GM03348 (cell line): ENCODE measurements around the gene PRMT2.
A peak's percentile ranks its signal among the peaks of the same experiment; 100 is the strongest.

Experiments used
- DNase-seq: peaks from one replicate; pipeline ENCODE4 v3.0.0; 2012; ENCODE audit warnings: low spot score

PRMT2 gene

DNA sequence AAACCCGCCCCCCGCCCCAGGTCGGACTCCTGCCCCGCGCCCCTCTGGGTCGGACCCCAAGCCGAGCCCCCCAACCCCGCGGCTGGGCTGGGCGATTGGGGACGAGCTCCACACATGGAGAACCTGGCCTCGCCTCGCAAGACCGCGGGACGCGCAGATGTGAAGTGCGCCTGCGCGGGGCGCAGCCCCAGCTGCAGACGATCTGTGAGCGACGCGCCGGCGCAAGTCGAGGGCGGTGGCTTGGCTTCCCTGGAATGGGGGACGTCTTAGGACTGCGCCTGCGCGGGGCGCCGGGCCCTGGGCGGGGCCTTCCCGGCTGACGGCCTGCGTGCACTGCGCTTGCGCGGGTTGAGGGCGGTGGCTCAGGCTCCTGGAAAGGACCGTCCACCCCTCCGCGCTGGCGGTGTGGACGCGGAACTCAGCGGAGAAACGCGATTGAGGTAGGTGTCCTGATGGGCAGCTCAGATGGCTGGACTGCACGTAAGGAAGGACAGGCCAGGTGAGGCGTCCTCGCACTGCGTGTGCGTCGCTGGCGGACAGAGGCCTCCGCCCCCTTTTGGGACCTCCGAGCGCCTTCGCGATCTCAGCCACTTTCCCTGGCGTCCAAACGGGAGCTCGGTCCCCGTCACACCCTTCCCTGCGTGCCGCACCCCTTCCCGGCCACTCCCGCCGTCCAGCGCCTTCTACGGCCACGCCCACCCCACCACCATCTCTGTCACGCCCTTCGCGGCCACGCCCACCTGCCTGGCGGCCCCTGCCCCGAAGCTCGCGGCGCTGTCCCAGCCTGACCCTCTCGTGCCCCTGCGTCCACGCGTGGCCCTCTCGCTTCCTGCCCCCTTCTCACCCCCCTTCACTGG, at the start of gene PRMT2:
Gene PRMT2, plus strand, starts transcription at position 351 of the 857 bp plus-strand sequence. CDS start 1,278 bp downstream, outside the sequence.
- DNase-seq, result peak; percentile 100

- DNase-seq, result no peak
Observed at GRCh38 chr21:46594276-46594675, 41.2 kb upstream of the PRMT2 start.

GRCh38 chr21:46596201-46596600, 39.3 kb upstream of the PRMT2 start:
- DNase-seq, result no peak

GRCh38 chr21:46597031-46597430, 38.4 kb upstream of the PRMT2 start:
- no peak for DNase-seq

- DNase-seq, result no peak
Observed at GRCh38 chr21:46597896-46598343, 37.6 kb upstream of the PRMT2 start.

DNA sequence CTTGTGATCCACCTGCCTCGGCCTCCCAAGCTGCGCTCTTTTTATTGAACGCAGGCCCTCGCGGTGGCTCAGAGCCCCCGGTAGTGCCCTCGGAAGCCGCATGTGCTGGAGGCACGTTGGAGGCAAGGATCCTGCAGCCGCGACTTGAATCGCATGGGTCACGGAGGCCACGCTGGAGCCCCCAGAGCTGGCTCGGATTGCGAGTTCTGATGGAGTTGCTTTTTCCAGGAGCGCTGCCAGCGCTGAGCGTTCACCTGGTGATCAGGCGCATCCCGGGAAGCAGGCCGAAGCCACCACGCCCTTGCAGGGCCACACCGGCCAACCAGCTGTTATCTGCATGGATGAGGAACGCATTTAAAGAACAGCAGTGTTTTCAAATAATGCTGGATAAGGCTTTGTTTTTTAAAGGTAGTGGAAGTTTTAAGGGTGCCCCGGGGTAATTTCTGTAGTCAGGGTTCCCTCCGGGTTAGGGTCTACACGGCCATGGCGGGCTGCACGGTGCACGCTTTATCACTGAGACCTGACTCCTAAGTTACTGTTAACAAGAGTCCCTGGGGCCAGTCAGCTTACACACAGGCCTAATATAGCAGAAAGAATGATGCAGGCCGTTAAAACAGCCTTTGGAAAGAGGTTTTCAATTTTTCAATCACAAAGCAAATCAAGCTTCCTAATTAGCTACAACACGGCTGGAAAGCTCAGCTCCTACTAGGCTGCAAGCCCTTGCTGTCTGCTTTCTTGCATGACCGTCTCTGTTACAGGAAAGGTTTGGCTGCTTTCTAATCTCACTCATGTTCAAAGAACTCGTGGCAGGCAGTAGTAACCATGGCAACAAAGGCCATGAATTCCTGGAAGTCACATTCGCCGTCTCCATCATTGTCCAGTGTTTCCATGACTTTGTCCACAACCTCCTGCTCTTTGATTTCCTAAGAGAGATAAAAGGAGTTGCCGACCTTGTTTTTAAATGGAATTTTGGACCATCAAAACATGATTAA, 36.6 kb upstream of the PRMT2 start:
- DNase-seq, result peak; percentile 87

GRCh38 chr21:46600305-46600704, 35.2 kb upstream of the PRMT2 start:
- no peak for DNase-seq

GRCh38 chr21:46600978-46601377, 34.5 kb upstream of the PRMT2 start:
- DNase-seq, result peak; percentile 1

- DNase-seq, result peak; percentile 29
Observed at GRCh38 chr21:46603228-46603627, 32.2 kb upstream of the PRMT2 start.

- no peak for DNase-seq
Observed at GRCh38 chr21:46604329-46604974, 31.0 kb upstream of the PRMT2 start.

GRCh38 chr21:46604975-46605766, 30.3 kb upstream of the PRMT2 start, which contains the start of gene S100B:
TSS of gene S100B (minus strand) at chr21:46605082. CDS start at chr21:46602415, 2,667 bp downstream.
- no peak for DNase-seq

DNA sequence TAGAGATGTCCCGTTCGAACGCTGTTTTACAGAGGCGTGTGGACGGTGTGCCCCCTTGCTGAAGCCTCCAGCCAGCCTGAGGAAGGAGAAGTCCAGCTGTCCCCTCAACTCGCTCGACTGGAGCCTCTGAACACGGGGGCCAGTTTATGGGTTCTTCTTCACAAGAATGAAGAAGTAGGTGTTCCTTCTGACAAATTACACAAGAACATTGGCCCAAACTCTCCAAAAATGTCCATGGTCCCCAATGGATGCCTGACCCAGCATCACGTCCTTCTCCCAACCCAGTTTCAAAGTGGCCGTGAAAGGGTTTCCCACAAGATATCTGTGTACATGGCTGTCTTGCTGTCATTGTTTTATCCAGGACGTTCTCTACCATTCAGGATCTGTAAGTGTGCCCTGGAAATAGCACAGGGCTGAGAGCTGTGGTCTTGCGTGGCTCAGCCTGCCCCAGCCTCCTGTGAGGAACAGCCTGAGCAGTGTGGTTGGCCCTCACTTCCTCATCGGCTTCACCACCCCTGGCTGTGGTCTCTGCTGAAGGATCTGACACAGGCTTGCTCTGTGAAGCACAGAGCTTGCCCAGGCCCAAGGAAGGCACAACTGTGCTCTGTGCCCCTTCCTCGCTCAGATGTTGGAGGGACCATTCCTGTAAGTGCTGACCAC, 29.6 kb upstream of the PRMT2 start:
- DNase-seq, result no peak

GRCh38 chr21:46606427-46606813, 29.1 kb upstream of the PRMT2 start:
- no peak for DNase-seq

- no peak for DNase-seq
Observed at GRCh38 chr21:46607636-46608035, 27.8 kb upstream of the PRMT2 start.

- DNase-seq, result no peak
Observed at GRCh38 chr21:46608672-46609111, 26.8 kb upstream of the PRMT2 start.

DNA sequence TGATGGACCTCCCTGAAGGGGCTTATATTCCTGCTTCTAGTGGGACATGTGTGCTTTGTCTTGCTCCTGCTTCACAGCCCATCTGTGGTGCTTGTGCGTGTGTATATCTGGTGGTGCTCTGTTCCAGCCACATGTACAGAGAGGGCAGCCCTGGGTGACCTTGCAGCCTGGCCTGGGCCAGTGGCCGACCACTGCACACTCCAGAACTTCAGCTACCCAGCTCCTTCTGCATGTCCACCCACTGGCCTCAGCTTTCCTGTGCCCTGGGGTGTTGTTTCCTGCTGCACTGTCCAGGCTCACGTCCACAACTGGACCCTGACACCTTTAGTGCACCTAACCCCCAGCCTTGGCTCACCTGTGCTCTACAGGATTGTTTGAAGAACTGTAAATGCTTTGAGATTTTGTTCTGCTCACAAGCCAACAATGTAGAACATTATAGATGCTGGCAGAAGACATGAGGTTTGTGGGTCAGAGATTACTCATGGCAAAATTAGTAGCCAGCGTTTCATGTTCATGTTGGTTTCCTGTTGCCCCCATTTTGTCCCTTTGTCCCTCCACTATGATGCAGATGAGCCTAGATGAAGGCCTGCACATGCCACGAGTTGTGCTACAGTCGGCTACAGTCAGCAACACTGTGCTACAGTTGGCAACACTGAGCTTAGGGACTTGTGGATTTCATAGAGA, 25.3 kb upstream of the PRMT2 start:
- no peak for DNase-seq

DNA sequence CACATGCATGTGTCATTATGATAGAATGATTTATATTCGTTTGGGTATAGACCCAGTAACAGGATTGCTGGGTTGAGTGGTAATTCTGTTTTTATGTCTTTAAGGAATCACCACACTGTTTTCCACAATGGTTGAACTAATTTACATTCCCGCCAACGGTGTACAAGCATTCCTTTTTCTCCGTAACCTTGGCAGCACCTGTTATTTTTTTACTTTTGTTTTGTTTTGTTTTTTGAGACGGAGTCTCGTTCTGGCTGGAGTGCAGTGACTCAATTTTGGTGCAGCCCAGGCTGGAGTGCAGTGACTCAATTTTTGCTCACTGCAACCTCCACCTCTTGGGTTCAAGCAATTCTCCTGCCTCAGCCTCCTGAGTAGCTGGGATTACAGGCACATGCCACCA, 22.1 kb upstream of the PRMT2 start:
- DNase-seq, result no peak

DNA sequence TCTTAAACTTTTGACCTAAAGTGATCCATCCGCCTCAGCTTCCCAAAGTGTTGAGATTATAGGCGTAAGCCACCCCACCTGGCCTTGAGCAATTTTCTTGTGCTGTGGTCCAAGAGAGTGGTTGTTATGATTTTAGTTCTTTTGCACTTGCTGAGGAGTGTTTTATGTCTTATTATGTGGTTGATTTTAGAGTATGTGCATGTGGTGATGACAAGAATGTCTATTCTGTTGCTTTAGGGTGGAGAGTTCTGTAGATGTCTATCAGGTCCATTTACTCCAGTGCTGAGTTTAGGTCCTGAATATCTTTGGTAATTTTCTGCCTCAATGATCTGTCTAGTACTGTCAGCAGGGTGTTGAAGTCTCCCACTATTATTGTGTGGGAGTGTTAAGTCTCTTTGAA, 19.4 kb upstream of the PRMT2 start:
- no peak for DNase-seq

GRCh38 chr21:46616656-46617055, 18.8 kb upstream of the PRMT2 start:
- no peak for DNase-seq
